Cerebellar cortex (tissue), 1 donor: ENCODE measurements around the gene SULT4A1.

Source experiments
- DNase-seq: peaks from one replicate; pipeline ENCODE4 v3.0.0-alpha.2; 2015; ENCODE audit warnings: low spot score

Gene SULT4A1

DNA sequence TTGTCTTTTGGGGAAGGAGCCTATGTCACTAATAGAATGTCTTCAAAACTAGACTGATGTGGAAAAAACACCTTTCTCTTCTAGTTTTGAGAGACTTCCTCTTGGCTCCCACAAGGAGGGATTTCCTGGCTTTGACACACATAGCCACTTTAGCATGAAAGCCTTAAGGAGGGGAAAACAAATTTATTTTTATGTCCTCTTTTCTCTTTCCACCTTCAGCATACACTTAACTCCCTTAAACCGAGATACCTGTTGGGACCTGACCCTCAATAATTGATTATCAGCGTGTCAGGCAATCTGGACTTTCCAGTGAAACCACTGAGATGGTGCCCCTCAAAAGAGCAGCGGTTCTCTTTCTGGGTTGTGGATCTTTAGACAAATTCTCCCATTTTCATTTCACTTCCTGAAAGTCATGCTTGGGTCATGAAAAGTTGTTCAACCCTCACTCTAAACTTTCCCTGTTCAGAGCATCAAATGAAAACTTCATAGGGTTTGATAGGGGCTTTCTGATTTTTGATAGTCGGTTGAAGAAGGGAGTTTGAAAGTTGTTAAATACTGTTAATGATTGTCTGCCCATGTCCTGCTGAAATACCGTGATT, 59.3 kb downstream of the SULT4A1 start:
- no peak for DNase-seq

DNA sequence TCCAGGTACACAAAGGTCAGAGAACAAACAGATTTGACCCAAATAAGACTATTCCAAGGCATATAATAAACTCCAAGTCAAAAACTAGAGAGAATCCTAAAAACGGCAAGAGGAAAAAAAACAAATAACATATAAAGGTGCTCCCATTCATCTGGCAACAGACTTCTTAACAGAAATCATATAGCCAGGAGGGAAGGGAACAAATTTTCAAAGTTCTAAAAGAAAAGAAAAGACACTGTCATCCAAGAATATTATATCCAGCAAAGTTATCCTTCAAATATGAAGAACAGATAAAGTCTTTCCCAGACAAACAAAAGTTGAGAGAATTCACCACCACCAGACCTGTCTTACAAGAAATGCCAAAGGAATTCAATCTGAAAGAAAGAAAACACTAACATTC, 61.3 kb downstream of the SULT4A1 start:
- DNase-seq, result no peak

DNA sequence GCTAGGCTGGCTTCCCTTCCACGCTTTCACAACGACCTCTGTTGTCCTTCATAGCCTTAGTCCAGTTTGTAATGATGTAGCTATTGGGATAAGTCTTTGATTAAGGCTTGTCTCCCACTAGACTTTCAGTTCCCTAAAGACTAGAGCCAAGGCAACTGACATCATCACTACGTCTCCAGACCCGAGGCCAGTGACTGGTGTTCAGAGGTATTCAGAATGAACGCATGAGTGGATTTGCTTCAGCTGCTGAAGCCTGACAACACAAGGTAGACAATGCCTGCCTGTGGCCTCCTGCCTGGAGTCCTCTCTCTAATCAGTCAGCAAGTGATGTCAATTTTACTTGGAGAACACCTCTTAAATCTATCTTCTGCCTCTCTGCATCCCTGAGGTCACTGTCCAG, 63.8 kb downstream of the SULT4A1 start:
- DNase-seq, result no peak

DNA sequence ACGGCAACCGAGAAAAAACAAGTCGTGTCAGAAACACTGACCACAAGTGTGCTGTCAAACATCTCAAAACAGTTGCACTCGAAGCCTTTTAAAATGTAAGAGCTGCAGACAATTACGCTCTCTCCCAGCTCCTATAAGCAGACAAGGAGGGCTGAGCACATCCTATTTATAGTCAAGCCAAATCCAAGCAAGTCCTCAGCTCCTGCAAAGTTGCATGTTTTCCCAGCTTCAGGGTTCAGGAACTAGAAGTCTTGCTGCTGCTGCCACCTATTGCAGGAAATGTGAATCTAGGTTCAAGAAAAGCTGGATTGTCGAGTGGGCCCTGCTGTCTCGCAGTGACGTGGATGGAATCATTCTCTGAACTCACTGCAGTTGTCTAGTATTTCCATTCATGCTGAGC, 65.7 kb downstream of the SULT4A1 start:
- DNase-seq, result peak; percentile 25

DNA sequence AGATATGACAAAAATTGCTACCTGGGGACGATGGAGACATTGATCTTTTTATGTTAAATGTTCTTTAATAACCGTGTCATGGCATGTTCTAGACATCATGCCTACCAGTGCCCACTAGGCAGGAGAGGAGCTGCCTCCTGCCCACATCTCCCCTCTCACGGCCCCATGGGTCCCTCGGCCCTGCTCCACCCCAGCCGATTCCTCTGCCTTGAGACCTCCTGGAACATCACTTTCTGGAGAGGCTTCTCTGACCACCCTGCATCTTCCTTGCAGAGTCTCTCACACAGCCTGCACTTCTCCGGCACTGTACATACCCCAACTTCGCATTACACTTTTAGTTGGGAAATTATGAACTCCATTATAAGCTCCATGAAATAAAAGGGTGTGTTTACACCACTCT, 67.0 kb downstream of the SULT4A1 start:
- DNase-seq, result no peak

DNA sequence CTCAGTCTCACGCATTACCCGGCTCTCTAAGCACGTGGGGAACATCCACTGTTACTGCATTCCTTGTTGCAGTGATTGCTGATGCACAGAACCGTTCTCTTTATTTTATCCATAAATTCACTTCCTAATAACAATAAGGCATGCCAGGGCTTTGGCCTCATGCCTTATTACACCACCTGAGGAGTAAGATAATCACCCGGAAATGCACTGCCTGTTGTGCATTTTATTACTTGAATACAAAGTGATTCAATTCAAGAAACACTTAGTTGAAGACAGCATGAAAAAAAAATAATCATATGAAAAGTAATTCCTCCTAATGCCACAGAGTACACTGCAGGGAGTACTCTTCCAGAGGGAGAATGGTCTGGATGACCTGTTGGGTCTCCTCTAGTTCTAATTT, 69.4 kb downstream of the SULT4A1 start:
- no peak for DNase-seq

DNA sequence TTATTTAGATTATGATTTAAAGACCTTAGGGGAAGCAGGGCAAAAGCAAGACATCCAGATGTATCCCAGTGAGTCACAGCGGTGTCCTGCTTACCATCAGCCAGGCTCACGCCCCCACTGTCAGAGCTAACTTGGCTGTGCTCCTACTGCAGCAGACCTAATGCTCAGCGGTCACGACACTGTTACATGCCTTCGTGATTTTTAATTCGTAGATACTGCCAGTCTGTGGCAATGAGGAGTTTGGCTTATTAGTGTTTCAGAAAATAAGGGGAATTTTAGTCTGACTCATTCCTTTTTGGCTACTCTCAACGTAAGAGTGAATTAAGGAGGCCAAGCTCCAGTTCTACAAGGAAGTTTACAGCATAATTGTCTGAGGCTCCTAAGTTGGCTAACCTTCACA, 72.9 kb downstream of the SULT4A1 start:
- no peak for DNase-seq

DNA sequence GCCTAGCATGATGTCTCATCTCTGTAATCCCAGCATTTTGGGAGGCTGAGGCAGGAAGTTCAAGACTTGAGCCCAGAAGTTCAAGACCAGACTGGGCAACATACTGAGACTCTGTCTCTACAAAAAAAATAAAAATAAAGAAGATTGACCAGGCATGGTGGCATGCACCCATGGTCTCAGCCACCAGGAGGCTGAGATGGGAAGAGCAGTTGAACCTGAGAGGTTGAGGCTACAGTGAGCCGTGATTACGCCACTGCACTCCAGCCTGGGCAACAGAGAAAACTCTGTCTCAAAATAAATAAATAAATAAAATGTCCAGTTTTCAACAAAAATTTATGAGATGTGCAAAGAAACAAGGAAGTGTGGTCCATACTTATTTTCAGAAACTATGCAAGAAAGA, 78.5 kb downstream of the SULT4A1 start:
- DNase-seq, result no peak

DNA sequence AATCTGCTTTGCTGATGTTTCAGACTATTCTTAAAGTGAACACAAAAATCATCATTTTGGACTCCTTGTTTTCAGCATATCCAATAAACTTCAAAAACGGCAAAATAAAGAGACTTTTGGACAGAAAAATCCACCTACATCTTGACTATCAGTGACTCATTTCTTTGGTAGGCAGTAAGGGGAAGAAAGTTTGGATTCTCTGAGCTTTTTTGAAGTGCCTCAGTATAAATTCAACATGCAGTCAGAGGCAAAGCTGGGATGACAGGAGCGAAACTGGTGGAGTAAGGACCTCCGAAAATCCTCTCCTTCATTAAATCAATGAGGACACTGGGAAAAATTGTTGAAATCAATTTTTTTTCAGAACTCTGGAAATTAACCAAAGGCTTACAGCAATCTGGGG, 79.9 kb downstream of the SULT4A1 start:
- no peak for DNase-seq

DNA sequence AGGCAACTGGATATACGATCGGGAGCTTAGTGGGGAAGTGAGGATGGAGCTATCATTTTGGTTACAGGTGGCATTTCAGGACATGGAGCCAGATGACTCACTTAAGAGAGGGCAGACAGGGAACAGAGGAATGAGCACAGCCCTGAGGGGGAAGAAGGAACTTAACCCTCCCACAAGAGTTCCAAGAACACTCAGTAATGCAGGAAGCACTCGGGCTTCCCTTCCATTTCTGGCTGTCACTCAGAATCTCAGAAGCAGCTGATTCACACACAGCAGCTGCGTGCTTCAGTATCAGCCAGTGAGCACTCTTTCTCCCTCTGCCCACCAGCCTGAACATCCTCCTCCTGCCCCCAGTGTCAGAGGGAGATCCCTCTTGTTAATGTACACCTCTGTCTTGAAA, 85.0 kb downstream of the SULT4A1 start:
- no peak for DNase-seq

DNA sequence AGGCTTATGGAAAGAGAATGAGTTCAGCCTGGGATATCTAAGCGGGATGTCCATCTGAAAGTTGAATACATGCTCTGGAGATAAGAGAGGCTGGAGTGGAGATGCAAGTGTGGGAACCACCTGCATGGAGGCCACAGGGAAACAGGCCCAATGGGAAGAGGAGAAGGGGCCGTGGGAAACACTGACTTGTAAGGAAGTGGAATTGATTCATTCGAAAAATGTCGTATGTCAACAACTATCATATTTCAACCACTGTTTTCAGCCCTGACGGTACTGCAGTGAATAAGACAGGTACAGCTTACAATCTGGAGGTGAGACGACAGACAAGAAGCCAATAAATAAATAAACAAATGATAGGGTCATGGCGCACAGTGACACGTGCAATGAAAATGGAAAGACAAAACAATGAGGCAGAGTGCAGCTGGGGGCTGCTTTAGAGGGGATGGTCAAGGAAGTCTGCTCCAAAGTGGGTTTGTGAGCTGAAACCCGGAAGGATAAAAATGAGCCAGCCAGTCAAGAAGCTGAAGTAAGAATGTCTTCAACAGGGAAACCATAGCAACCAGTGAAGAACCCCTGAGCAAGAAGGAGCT, 86.1 kb downstream of the SULT4A1 start:
- DNase-seq, result no peak
